HCT116 (cell line): ENCODE results near the gene DCUN1D1. TPM values are rescaled to one million over a fixed set of nuclear protein-coding genes. Genes with fewer than 3 reads are reported as not detected.

Experiments used
- ATAC-seq: fragments of 200-7000 bp; cut with Tn5 transposase; 2 replicates; pipeline ENCODE4 v1.9.1; 2020; ENCODE audit warnings: mild to moderate bottlenecking, moderate library complexity
- BruUV-seq: library from RNA; stranded (reverse); fragments of 400-500 nt; replicated peaks from 2 replicates; lab custom pipeline; 2021; lab: Mats Ljungman, UMichigan
- CTCF ChIA-PET: fragments of 300-600 bp; sonication (Branson Sonifier 250); formaldehyde crosslinking; loops from one replicate; lab custom pipeline; 2021; ENCODE audit warnings: antibody characterized with exemption; lab: Charles Lee
- POLR2A ChIA-PET: fragments of 300-600, 350-600 bp; sonication (Branson Sonifier 250); formaldehyde crosslinking; loops from one replicate; lab custom pipeline; 2021; ENCODE audit warnings: antibody characterized with exemption; lab: Charles Lee
- RAD21 ChIA-PET, 2 experiments: fragments of 300-600 bp; sonication (Branson Sonifier 250); formaldehyde crosslinking; loops; one replicate each; lab custom pipeline; 2023; ENCODE audit warnings: low total read pairs in 2 of 2; ENCODE audit not compliant: uncharacterized antibody in 2 of 2, unreplicated experiment in 2 of 2, low non-redundant PET in 1 of 2; lab: Charles Lee
- DNase-seq: peaks from one replicate; pipeline ENCODE4 v3.0.0-alpha.2; 2010; ENCODE audit warnings: low read depth, low spot score
- H2AFZ ChIP-seq: fragments of 200-600 bp; shearing (Covaris generic), sonication (generic); 2 replicates; pipeline ENCODE4 v1.6.1; 2017; ENCODE audit warnings: low read depth, mixed run types, mixed read lengths, antibody characterized with exemption, low read length; ENCODE audit not compliant: poor library complexity, severe bottlenecking
- H3K27ac ChIP-seq: 2 replicates; pipeline ENCODE4 v1.5.1; 2012; ENCODE audit warnings: low read depth, low read length
- H3K27me3 ChIP-seq: fragments of 200-600 bp; sonication (generic); 2 replicates; pipeline ENCODE4 v1.6.1; 2016; ENCODE audit warnings: mixed run types, low read length, mixed read lengths; ENCODE audit not compliant: insufficient read depth
- H3K36me3 ChIP-seq, 2 experiments: fragments of 200-500 bp in 1 of 2; fragments of 200-600 bp in 1 of 2; sonication (Bioruptor generic) in 1 of 2; sonication (generic) in 1 of 2; 2 replicates each; pipeline versions ENCODE4 v1.5.1 to v1.6.1; 2014 to 2016; ENCODE audit warnings: low read length in 2 of 2, inconsistent platforms in 1 of 2, mixed read lengths in 1 of 2, mixed run types in 1 of 2; ENCODE audit not compliant: insufficient read depth in 2 of 2, control insufficient read depth in 1 of 2
- H3K4me1 ChIP-seq, 2 experiments: fragments of 200-600 bp in 1 of 2; sonication (generic) in 1 of 2; 2 replicates each; pipeline versions ENCODE4 v1.5.1 to v1.6.1; 2012 to 2017; ENCODE audit warnings: low read length in 2 of 2, inconsistent platforms in 1 of 2, mild to moderate bottlenecking in 1 of 2, mixed read lengths in 1 of 2, mixed run types in 1 of 2, moderate library complexity in 1 of 2; ENCODE audit not compliant: insufficient read depth in 2 of 2, control insufficient read depth in 1 of 2
- H3K4me2 ChIP-seq: fragments of 200-600 bp; sonication (generic); 2 replicates; pipeline ENCODE4 v1.6.1; 2017; ENCODE audit warnings: mixed run types, low read length, mixed read lengths
- H3K4me3 ChIP-seq, 2 experiments: fragments of 200-600 bp in 1 of 2; sonication (generic) in 1 of 2; replicated peaks in 1 of 2; 2 replicates each; pipeline ENCODE4 v1.5.1; 2011 to 2016; ENCODE audit warnings: low read length in 2 of 2, control low read depth in 1 of 2, low read depth in 1 of 2, mild to moderate bottlenecking in 1 of 2, mixed read lengths in 1 of 2, mixed run types in 1 of 2
- H3K79me2 ChIP-seq: fragments of 200-600 bp; sonication (generic); 2 replicates; pipeline ENCODE4 v1.6.1; 2017; ENCODE audit warnings: mild to moderate bottlenecking, mixed run types, low read length, moderate library complexity, mixed read lengths; ENCODE audit not compliant: insufficient read depth
- H3K9ac ChIP-seq: fragments of 200-600 bp; sonication (generic); 2 replicates; pipeline ENCODE4 v1.6.1; 2016; ENCODE audit warnings: low read length, mixed read lengths
- H3K9me2 ChIP-seq: fragments of 200-600 bp; sonication (generic), shearing (Covaris generic); 2 replicates; pipeline ENCODE4 v1.6.1; 2017; ENCODE audit warnings: mixed run types, mild to moderate bottlenecking, moderate library complexity; ENCODE audit not compliant: insufficient read depth
- H3K9me3 ChIP-seq, 2 experiments: fragments of 200-500 bp in 1 of 2; fragments of 200-600 bp in 1 of 2; sonication (Bioruptor generic) in 1 of 2; sonication (generic) in 1 of 2; 2 replicates each; pipeline ENCODE4 v1.6.1; 2014 to 2017; ENCODE audit warnings: low read length in 2 of 2, mixed read lengths in 2 of 2, inconsistent platforms in 1 of 2, low read depth in 1 of 2, mild to moderate bottlenecking in 1 of 2, mixed run types in 1 of 2, moderate library complexity in 1 of 2; ENCODE audit not compliant: control insufficient read depth in 1 of 2, insufficient read depth in 1 of 2
- H4K20me1 ChIP-seq: fragments of 200-600 bp; sonication (generic), shearing (Covaris generic); 2 replicates; pipeline ENCODE4 v1.6.1; 2017; ENCODE audit warnings: mixed run types, mild to moderate bottlenecking, moderate library complexity; ENCODE audit not compliant: insufficient read depth
- CBX3 ChIP-seq: IDR thresholded peaks from 2 replicates; pipeline ENCODE4 v1.6.1; 2012; ENCODE audit warnings: low read depth
- EGR1 ChIP-seq: IDR thresholded peaks from 2 replicates; pipeline ENCODE4 v1.6.1; 2012; ENCODE audit warnings: low read depth
- ELF1 ChIP-seq: IDR thresholded peaks from 2 replicates; pipeline ENCODE4 v1.6.1; 2012; ENCODE audit warnings: low read depth, borderline replicate concordance
- JUND ChIP-seq: IDR thresholded peaks from 2 replicates; pipeline ENCODE4 v1.6.1; 2012
- POLR2AphosphoS5 ChIP-seq: IDR thresholded peaks from 2 replicates; pipeline ENCODE4 v1.6.1; 2011; ENCODE audit warnings: mild to moderate bottlenecking, low read depth, low read length, moderate library complexity
- SP1 ChIP-seq: IDR thresholded peaks from 2 replicates; pipeline ENCODE4 v1.6.1; 2012; ENCODE audit warnings: low read depth
- YY1 ChIP-seq: IDR thresholded peaks from 2 replicates; pipeline ENCODE4 v1.6.1; 2011; ENCODE audit warnings: low read length, low read depth, moderate library complexity, mild to moderate bottlenecking; ENCODE audit not compliant: insufficient replicate concordance; ENCODE audit errors: extremely low read depth
- ZFX ChIP-seq: fragments of 450-650 bp; IDR thresholded peaks from 2 replicates; pipeline ENCODE4 v1.6.1; 2017
- intact Hi-C: fragments of 100-400 bp; cut with micrococcal nuclease; formaldehyde crosslinking; loops from 2 replicates; pipeline ENCODE4 v1.10.0; 2022
- total RNA-seq: library from RNA; stranded (reverse); gene quantifications from one replicate; pipeline ENCODE4 v1.2.1, GENCODE V29; 2021; ENCODE audit not compliant: unreplicated experiment
- TF ChIP-seq, protein P1 (sequence below), 3 experiments: fragments of 200-600 bp in 1 of 3; sonication (generic) in 1 of 3; IDR thresholded peaks in 2 of 3; conservative IDR thresholded peaks in 1 of 3; 2 replicates each; pipeline ENCODE4 v1.5.1; 2012 to 2017; ENCODE audit warnings: low read depth in 2 of 3, low read length in 2 of 3, antibody characterized with exemption in 1 of 3, borderline replicate concordance in 1 of 3, control low read depth in 1 of 3, mild to moderate bottlenecking in 1 of 3, mixed read lengths in 1 of 3, mixed run types in 1 of 3, moderate library complexity in 1 of 3; ENCODE audit not compliant: insufficient read depth in 1 of 3
- TF ChIP-seq, protein P2 (sequence below): IDR thresholded peaks from 2 replicates; pipeline ENCODE4 v1.6.1; 2012

Gene DCUN1D1
- total RNA-seq, 1 experiment from 2014 or later, result 46.9 TPM

DNA sequence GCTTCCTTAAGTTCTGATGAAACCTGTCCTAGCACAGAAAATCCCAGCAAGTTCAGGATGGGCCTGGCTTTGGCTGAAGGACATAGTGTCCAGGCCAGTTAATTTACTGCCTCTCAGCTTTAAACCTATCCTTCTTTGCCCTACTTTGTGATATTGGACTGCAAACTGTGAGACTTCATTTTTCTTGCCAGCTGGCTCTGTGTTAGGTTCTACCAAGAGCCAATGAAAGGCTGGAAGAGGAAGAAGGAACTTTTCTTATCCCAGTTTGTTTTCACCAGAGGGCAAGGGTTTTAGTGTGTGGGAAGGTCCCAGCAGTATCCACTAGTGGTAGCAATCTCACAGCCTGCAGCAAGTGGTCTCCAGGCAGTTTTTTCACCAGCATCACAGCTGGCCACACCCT, 18.2 kb downstream of the DCUN1D1 start:
- intact Hi-C loops, result no loop called here
- Histone ChIP-seq H4K20me1 (no peaks in the 10 kb centered on the region), H3K27ac (no peak overlapping the region), H3K9me2 (no peaks in the 10 kb centered on the region), H3K9me3 (no peaks in the 10 kb centered on the region), H3K4me3 (no peak overlapping the region), H2AFZ (no peak overlapping the region), H3K79me2 (peaks cover 37% of the 10 kb centered on the region), H3K4me1 (no peaks in the 10 kb centered on the region), H3K27me3 (no peaks in the 10 kb centered on the region), H3K36me3 (0 out of 4 replicates have a peak, but pooled peaks cover 0 to 5% of the 10 kb centered on the region in 2 experiments), H3K4me2 (no peak overlapping the region), H3K9ac (no peak overlapping the region)
- BruUV-seq, result no TSS peak
- TF ChIP-seq, protein P1, sequence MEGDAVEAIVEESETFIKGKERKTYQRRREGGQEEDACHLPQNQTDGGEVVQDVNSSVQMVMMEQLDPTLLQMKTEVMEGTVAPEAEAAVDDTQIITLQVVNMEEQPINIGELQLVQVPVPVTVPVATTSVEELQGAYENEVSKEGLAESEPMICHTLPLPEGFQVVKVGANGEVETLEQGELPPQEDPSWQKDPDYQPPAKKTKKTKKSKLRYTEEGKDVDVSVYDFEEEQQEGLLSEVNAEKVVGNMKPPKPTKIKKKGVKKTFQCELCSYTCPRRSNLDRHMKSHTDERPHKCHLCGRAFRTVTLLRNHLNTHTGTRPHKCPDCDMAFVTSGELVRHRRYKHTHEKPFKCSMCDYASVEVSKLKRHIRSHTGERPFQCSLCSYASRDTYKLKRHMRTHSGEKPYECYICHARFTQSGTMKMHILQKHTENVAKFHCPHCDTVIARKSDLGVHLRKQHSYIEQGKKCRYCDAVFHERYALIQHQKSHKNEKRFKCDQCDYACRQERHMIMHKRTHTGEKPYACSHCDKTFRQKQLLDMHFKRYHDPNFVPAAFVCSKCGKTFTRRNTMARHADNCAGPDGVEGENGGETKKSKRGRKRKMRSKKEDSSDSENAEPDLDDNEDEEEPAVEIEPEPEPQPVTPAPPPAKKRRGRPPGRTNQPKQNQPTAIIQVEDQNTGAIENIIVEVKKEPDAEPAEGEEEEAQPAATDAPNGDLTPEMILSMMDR (IDR thresholded peaks at IDR 0.05 in 2 of 3, conservative IDR thresholded peaks at IDR 0.05 in 1 of 3; ENCODE audit: borderline replicate concordance in 1 of 3, insufficient read depth in 1 of 3, low read depth in 2 of 3, low read length in 2 of 3), result no peak
- no peak for TF ChIP-seq POLR2AphosphoS5
- TF ChIP-seq, protein P2, sequence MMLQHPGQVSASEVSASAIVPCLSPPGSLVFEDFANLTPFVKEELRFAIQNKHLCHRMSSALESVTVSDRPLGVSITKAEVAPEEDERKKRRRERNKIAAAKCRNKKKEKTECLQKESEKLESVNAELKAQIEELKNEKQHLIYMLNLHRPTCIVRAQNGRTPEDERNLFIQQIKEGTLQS, result no peak
- no peak for TF ChIP-seq SP1
- TF ChIP-seq YY1, result no peak
- no peak for TF ChIP-seq ELF1
- no peak for TF ChIP-seq CBX3
- TF ChIP-seq ZFX, result no peak
- TF ChIP-seq EGR1, result no peak
- no peak for TF ChIP-seq JUND
- CTCF ChIA-PET, result no interaction called here
- ATAC-seq, result no peak
- RAD21 ChIA-PET, result no interaction called here
- POLR2A ChIA-PET, result no interaction called here
- no peak for DNase-seq
